Measurements from ENCODE around the gene CXCL14. TPM values are rescaled to one million over a fixed set of nuclear protein-coding genes. Genes with fewer than 3 reads are reported as not detected.

CXCL14 gene
- total RNA-seq, 1 donor from 2014 or later = 45.3 TPM

GRCh38 chr5:135549413-135549812, 29.4 kb downstream of the CXCL14 start:
- Histone ChIP-seq H3K4me1 (no peaks in the 10 kb centered on the region), H3K27me3 (no peaks in the 10 kb centered on the region), H3K9me3 (no peaks in the 10 kb centered on the region), H3K4me3 (no peak overlapping the region), H3K27ac (no peak overlapping the region), H3K36me3 (no peaks in the 10 kb centered on the region)
- TF ChIP-seq CTCF (IDR thresholded peaks at IDR 0.05) = no peak
- no peak for DNase-seq (ENCODE audit: low spot score in 2 of 2)
- intact Hi-C loops (cut with DNase I) = no loop called here

GRCh38 chr5:135547590-135548254, 31.1 kb downstream of the CXCL14 start:
- Histone ChIP-seq H3K36me3 (no peaks in the 10 kb centered on the region), H3K27ac (no peak overlapping the region), H3K27me3 (peaks cover 7% of the 10 kb centered on the region), H3K4me3 (no peak overlapping the region), H3K9me3 (no peaks in the 10 kb centered on the region), H3K4me1 (peaks cover 6% of the 10 kb centered on the region in 2 donors)
- TF ChIP-seq CTCF (IDR thresholded peaks at IDR 0.05) = no peak
- no peak for DNase-seq (ENCODE audit: low spot score in 2 of 2)
- intact Hi-C loops (cut with DNase I) = no loop called here

- peaks cover 7% of the 10 kb centered on the region for H3K27me3 ChIP-seq
- no peak for DNase-seq (ENCODE audit: low spot score in 2 of 2)
- intact Hi-C loops (cut with DNase I) = no loop called here
- TF ChIP-seq CTCF (IDR thresholded peaks at IDR 0.05) = no peak
- H3K9me3 ChIP-seq = no peaks in the 10 kb centered on the region
- H3K36me3 ChIP-seq = no peaks in the 10 kb centered on the region
- peaks cover 6% of the 10 kb centered on the region in 2 donors for H3K4me1 ChIP-seq
- no peak overlapping the region for H3K4me3 ChIP-seq
- no peak overlapping the region for H3K27ac ChIP-seq
Measured at GRCh38 chr5:135546912-135547311, 31.9 kb downstream of the CXCL14 start.

GRCh38 chr5:135546101-135546500, 32.7 kb downstream of the CXCL14 start:
- H3K9me3 ChIP-seq = no peaks in the 10 kb centered on the region
- H3K27me3 ChIP-seq = peaks cover 7% of the 10 kb centered on the region
- H3K36me3 ChIP-seq = no peaks in the 10 kb centered on the region
- TF ChIP-seq CTCF (IDR thresholded peaks at IDR 0.05) = no peak
- peaks cover 6% of the 10 kb centered on the region in 2 donors for H3K4me1 ChIP-seq
- H3K27ac ChIP-seq = no peak overlapping the region
- no peak overlapping the region for H3K4me3 ChIP-seq
- no peak for DNase-seq (ENCODE audit: low spot score in 2 of 2)
- intact Hi-C loops (cut with DNase I) = no loop called here

GRCh38 chr5:135545099-135545498, 33.7 kb downstream of the CXCL14 start:
- TF ChIP-seq CTCF (IDR thresholded peaks at IDR 0.05) = no peak
- no peak overlapping the region for H3K4me3 ChIP-seq

More at GRCh38 chr5:135545099-135545498, 33.7 kb downstream of the CXCL14 start:
- peaks cover 7% of the 10 kb centered on the region for H3K27me3 ChIP-seq
- H3K9me3 ChIP-seq = no peaks in the 10 kb centered on the region
- no peaks in the 10 kb centered on the region for H3K36me3 ChIP-seq
- no peak for DNase-seq (ENCODE audit: low spot score in 2 of 2)
- intact Hi-C loops (cut with DNase I) = no loop called here
- H3K4me1 ChIP-seq = peaks cover 6% of the 10 kb centered on the region in 2 donors
- no peak overlapping the region for H3K27ac ChIP-seq
